Measurements from ENCODE around the gene CSAG1.
"Not testable (repeated sequence)": the region's sequence is repeated elsewhere in the genome, so short reads cannot be mapped to it uniquely, and the experiment has no call there.

Gene CSAG1

DNA sequence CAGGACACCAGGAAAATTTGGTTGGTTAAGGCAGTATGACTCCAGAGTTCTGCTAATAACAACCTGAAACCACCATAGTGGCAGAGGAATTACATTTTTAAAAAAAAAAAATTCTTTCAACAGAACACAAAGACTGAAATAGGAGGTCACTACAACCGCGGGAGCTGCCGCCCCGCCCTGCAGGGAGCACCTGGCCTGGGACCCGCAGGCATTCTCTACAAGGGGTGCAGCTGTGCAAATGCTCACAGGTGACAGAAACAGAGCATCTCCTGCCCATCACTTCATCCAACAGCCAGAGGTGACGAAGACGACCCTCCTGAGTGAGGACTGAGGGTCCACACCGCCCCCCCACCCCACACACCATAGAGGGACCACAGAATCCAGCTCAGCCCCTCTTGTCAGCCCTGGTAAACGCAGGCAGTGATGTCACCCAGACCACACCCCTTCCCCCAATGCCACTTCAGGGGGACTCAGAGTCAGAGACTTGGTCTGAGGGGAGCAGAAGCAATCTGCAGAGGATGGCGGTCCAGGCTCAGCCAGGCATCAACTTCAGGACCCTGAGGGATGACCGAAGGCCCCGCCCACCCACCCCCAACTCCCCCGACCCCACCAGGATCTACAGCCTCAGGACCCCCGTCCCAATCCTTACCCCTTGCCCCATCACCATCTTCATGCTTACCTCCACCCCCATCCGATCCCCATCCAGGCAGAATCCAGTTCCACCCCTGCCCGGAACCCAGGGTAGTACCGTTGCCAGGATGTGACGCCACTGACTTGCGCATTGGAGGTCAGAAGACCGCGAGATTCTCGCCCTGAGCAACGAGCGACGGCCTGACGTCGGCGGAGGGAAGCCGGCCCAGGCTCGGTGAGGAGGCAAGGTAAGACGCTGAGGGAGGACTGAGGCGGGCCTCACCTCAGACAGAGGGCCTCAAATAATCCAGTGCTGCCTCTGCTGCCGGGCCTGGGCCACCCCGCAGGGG, 35.3 kb downstream of the CSAG1 start, which contains the start of gene MAGEA3:
MAGEA3 (plus strand) TSS at position 843 of the 980 bp plus-strand sequence. CDS start 2,039 bp downstream, outside the sequence.
- not testable (repeated sequence) for DNase-seq

DNA sequence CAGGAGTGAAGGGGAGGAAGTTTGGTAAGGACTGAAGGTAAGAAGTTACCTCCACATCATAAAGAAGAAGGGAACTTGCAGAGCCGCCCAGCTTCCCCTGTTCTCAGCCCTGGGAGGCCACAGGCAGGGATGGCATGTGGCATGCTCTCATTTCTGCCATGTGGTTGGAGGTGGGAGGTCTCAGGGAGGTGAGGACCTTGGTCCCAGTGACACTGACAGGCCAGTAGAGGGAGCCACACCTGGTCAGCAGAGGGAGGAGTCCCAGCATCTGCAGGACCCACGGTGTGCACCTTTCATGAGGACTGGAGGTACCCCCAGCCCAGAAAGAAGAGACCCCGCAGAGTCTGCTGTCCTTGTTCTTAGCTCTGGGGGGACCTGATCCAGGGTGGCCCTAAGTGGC, 52.5 kb downstream of the CSAG1 start:
- DNase-seq = not testable (repeated sequence)

Data from 8988T (cell line).